ENCODE results near the gene SREK1IP1.
"Not testable (repeated sequence)": the region's sequence is repeated elsewhere in the genome, so short reads cannot be mapped to it uniquely, and the experiment has no call there.

Gene SREK1IP1

GRCh38 chr5:64746446-64746845 is 22.0 kb downstream of the SREK1IP1 start:
- no peak overlapping the region for H3K4me3 ChIP-seq (replicated peaks; ENCODE audit: low read depth, low read length)
- no peaks in the 10 kb centered on the region for H3K27me3 ChIP-seq (replicated peaks; ENCODE audit: control insufficient read depth, insufficient read depth, low read length)
- DNase-seq (ENCODE audit: extremely low read depth, insufficient read length) = no peak
- no peak for TF ChIP-seq CTCF (IDR thresholded peaks at IDR 0.05; ENCODE audit: insufficient read depth, low read length, poor library complexity, severe bottlenecking)
- no peaks in the 10 kb centered on the region; the same call in 1 of the 2 replicates for H3K36me3 ChIP-seq (ENCODE audit: control insufficient read depth, insufficient read depth, low read length)

GRCh38 chr5:64744914-64745313 is 23.6 kb downstream of the SREK1IP1 start:
- no peak overlapping the region for H3K4me3 ChIP-seq (replicated peaks; ENCODE audit: low read depth, low read length)
- H3K36me3 ChIP-seq (ENCODE audit: control insufficient read depth, insufficient read depth, low read length) = no peaks in the 10 kb centered on the region
- TF ChIP-seq CTCF (IDR thresholded peaks at IDR 0.05; ENCODE audit: insufficient read depth, low read length, poor library complexity, severe bottlenecking) = no peak
- no peak for DNase-seq (ENCODE audit: extremely low read depth, insufficient read length)
- no peaks in the 10 kb centered on the region for H3K27me3 ChIP-seq (replicated peaks; ENCODE audit: control insufficient read depth, insufficient read depth, low read length)

- Histone ChIP-seq H3K36me3 (ENCODE audit: control insufficient read depth, insufficient read depth, low read length) (no peaks in the 10 kb centered on the region), H3K4me3 (replicated peaks; ENCODE audit: low read depth, low read length) (no peak overlapping the region), H3K27me3 (replicated peaks; ENCODE audit: control insufficient read depth, insufficient read depth, low read length) (no peaks in the 10 kb centered on the region)
- DNase-seq (ENCODE audit: extremely low read depth, insufficient read length) = no peak
- no peak for TF ChIP-seq CTCF (IDR thresholded peaks at IDR 0.05; ENCODE audit: insufficient read depth, low read length, poor library complexity, severe bottlenecking)
Observed at GRCh38 chr5:64742821-64743220, 25.7 kb downstream of the SREK1IP1 start.

GRCh38 chr5:64742411-64742810 is 26.1 kb downstream of the SREK1IP1 start:
- no peaks in the 10 kb centered on the region for H3K36me3 ChIP-seq (ENCODE audit: control insufficient read depth, insufficient read depth, low read length)
- DNase-seq (ENCODE audit: extremely low read depth, insufficient read length) = no peak
- no peaks in the 10 kb centered on the region for H3K27me3 ChIP-seq (replicated peaks; ENCODE audit: control insufficient read depth, insufficient read depth, low read length)
- no peak overlapping the region for H3K4me3 ChIP-seq (replicated peaks; ENCODE audit: low read depth, low read length)
- no peak for TF ChIP-seq CTCF (IDR thresholded peaks at IDR 0.05; ENCODE audit: insufficient read depth, low read length, poor library complexity, severe bottlenecking)

- DNase-seq (ENCODE audit: extremely low read depth, insufficient read length) = no peak
- Histone ChIP-seq H3K4me3 (replicated peaks; ENCODE audit: low read depth, low read length) (no peak overlapping the region), H3K27me3 (replicated peaks; ENCODE audit: control insufficient read depth, insufficient read depth, low read length) (no peaks in the 10 kb centered on the region), H3K36me3 (ENCODE audit: control insufficient read depth, insufficient read depth, low read length) (peaks cover 2% of the 10 kb centered on the region; the same call in 1 of the 2 replicates)
- TF ChIP-seq CTCF (IDR thresholded peaks at IDR 0.05; ENCODE audit: insufficient read depth, low read length, poor library complexity, severe bottlenecking) = no peak
Observed at GRCh38 chr5:64727150-64727549, 41.3 kb downstream of the SREK1IP1 start.

- no peak for DNase-seq (ENCODE audit: extremely low read depth, insufficient read length)
- TF ChIP-seq CTCF (IDR thresholded peaks at IDR 0.05; ENCODE audit: insufficient read depth, low read length, poor library complexity, severe bottlenecking) = no peak
Observed at GRCh38 chr5:64722588-64722987, 45.9 kb downstream of the SREK1IP1 start.

GRCh38 chr5:64714495-64714894 is 54.0 kb downstream of the SREK1IP1 start:
- not testable (repeated sequence) for H3K27me3 ChIP-seq (replicated peaks; ENCODE audit: control insufficient read depth, insufficient read depth, low read length); H3K36me3 ChIP-seq (ENCODE audit: control insufficient read depth, insufficient read depth, low read length); DNase-seq (ENCODE audit: extremely low read depth, insufficient read length); H3K4me3 ChIP-seq (replicated peaks; ENCODE audit: low read depth, low read length)

More at GRCh38 chr5:64722588-64722987, 45.9 kb downstream of the SREK1IP1 start:
- peaks cover 2% of the 10 kb centered on the region; the same call in 1 of the 2 replicates for H3K36me3 ChIP-seq (ENCODE audit: control insufficient read depth, insufficient read depth, low read length)
- H3K4me3 ChIP-seq (replicated peaks; ENCODE audit: low read depth, low read length) = no peak overlapping the region
- no peaks in the 10 kb centered on the region for H3K27me3 ChIP-seq (replicated peaks; ENCODE audit: control insufficient read depth, insufficient read depth, low read length)

Measured in GM06990 (cell line).